Activated naive CD8-positive, alpha-beta T cell treated with anti-CD3 and anti-CD28 coated beads, Interleukin-2, amount 50 U/mL, for 24 hours (primary cell): ENCODE data around the gene PRRT4.
A peak's percentile ranks its signal among the peaks of the same experiment; 100 is the strongest.

Experiments used
- ATAC-seq: fragments of 150-1000 bp; cut with Tn5 transposase; one replicate; pipeline ENCODE4 v1.10.0; 2021
- DNase-seq: peaks from one replicate; pipeline ENCODE4 v3.0.0; 2021
- H3K27ac Mint-ChIP-seq: one replicate; pipeline ENCODE4 v1.8.0; 2021; ENCODE audit warnings: mild to moderate bottlenecking, mixed read lengths
- H3K27me3 Mint-ChIP-seq: one replicate; pipeline ENCODE4 v1.8.0; 2021; ENCODE audit warnings: mixed read lengths
- H3K36me3 Mint-ChIP-seq: one replicate; pipeline ENCODE4 v1.8.0; 2021; ENCODE audit warnings: low read depth, mixed read lengths
- H3K4me1 Mint-ChIP-seq: one replicate; pipeline ENCODE4 v1.8.0; 2021; ENCODE audit warnings: mixed read lengths
- H3K4me3 Mint-ChIP-seq: one replicate; pipeline ENCODE4 v1.8.0; 2021; ENCODE audit warnings: mild to moderate bottlenecking, moderate library complexity, mixed read lengths
- H3K9me3 Mint-ChIP-seq: one replicate; pipeline ENCODE4 v1.8.0; 2021; ENCODE audit warnings: mixed read lengths

The PRRT4 gene

GRCh38 chr7:128361411-128362379, at the start of gene PRRT4:
PRRT4 (minus strand) TSS chr7:128361690.
- H3K27ac Mint-ChIP-seq, result peak within 1 kb of the TSS; percentile 50
- peaks cover 18% of the 10 kb centered on the region for H3K4me1 Mint-ChIP-seq
- H3K4me3 Mint-ChIP-seq, result peak within 1 kb of the TSS; percentile 72
- no peaks in the 10 kb centered on the region for H3K9me3 Mint-ChIP-seq
- peaks cover 75% of the 10 kb centered on the region for H3K27me3 Mint-ChIP-seq
- no peaks in the 10 kb centered on the region for H3K36me3 Mint-ChIP-seq
- ATAC-seq, result peak; percentile 51
- DNase-seq, result peak; percentile 30

- no peaks in the 10 kb centered on the region for H3K36me3 Mint-ChIP-seq
- H3K4me3 Mint-ChIP-seq, result peak overlapping the region; percentile 85
- DNase-seq (no peak), ATAC-seq (no peak)
- peaks cover 18% of the 10 kb centered on the region for H3K4me1 Mint-ChIP-seq
- H3K27ac Mint-ChIP-seq, result peak overlapping the region; percentile 65
- H3K9me3 Mint-ChIP-seq, result no peaks in the 10 kb centered on the region
- peaks cover 20% of the 10 kb centered on the region for H3K27me3 Mint-ChIP-seq
Observed at GRCh38 chr7:128410451-128410753, 48.9 kb upstream of the PRRT4 start.

GRCh38 chr7:128409596-128410450, 48.3 kb upstream of the PRRT4 start, which contains the start of gene IMPDH1:
IMPDH1 (minus strand) TSS chr7:128409982; CDS start chr7:128409901, 81 bp downstream.
- Mint-ChIP-seq H3K4me3 (peak within 1 kb of the TSS; percentile 85), H3K27me3 (peaks cover 20% of the 10 kb centered on the region), H3K9me3 (no peaks in the 10 kb centered on the region), H3K36me3 (no peaks in the 10 kb centered on the region), H3K27ac (peak within 1 kb of the TSS; percentile 65), H3K4me1 (peaks cover 21% of the 10 kb centered on the region)
- peak; percentile 90 for DNase-seq
- peak; percentile 85 for ATAC-seq

GRCh38 chr7:128408709-128409595, 47.5 kb upstream of the PRRT4 start:
- Mint-ChIP-seq H3K4me1 (peaks cover 28% of the 10 kb centered on the region), H3K27ac (peak overlapping the region; percentile 1), H3K9me3 (no peaks in the 10 kb centered on the region), H3K36me3 (no peaks in the 10 kb centered on the region), H3K27me3 (peaks cover 20% of the 10 kb centered on the region), H3K4me3 (peak overlapping the region; percentile 85)
- ATAC-seq, result no peak
- DNase-seq, result no peak

- Mint-ChIP-seq H3K4me3 (no peak overlapping the region), H3K27ac (no peak overlapping the region)
- no peak for DNase-seq
Observed at GRCh38 chr7:128407751-128408708, 46.5 kb upstream of the PRRT4 start.

GRCh38 chr7:128407233-128407589, 45.7 kb upstream of the PRRT4 start:
- Mint-ChIP-seq H3K4me1 (peaks cover 37% of the 10 kb centered on the region), H3K36me3 (peaks cover 3% of the 10 kb centered on the region), H3K4me3 (no peak overlapping the region), H3K9me3 (no peaks in the 10 kb centered on the region), H3K27me3 (peaks cover 15% of the 10 kb centered on the region), H3K27ac (no peak overlapping the region)
- ATAC-seq (no peak), DNase-seq (no peak)

More at GRCh38 chr7:128407751-128408708, 46.5 kb upstream of the PRRT4 start:
- peaks cover 15% of the 10 kb centered on the region for H3K27me3 Mint-ChIP-seq
- H3K4me1 Mint-ChIP-seq, result peaks cover 34% of the 10 kb centered on the region
- peaks cover 3% of the 10 kb centered on the region for H3K36me3 Mint-ChIP-seq
- ATAC-seq, result no peak
- no peaks in the 10 kb centered on the region for H3K9me3 Mint-ChIP-seq

GRCh38 chr7:128406314-128407232, 45.1 kb upstream of the PRRT4 start:
- Mint-ChIP-seq H3K27me3 (peaks cover 10% of the 10 kb centered on the region), H3K9me3 (no peaks in the 10 kb centered on the region), H3K27ac (peak overlapping the region; percentile 70), H3K36me3 (peaks cover 3% of the 10 kb centered on the region), H3K4me3 (peak overlapping the region; percentile 50), H3K4me1 (peaks cover 37% of the 10 kb centered on the region)
- no peak for ATAC-seq
- DNase-seq, result no peak

- Mint-ChIP-seq H3K36me3 (peaks cover 9% of the 10 kb centered on the region), H3K4me1 (peaks cover 37% of the 10 kb centered on the region), H3K9me3 (no peaks in the 10 kb centered on the region), H3K27ac (peak overlapping the region; percentile 84), H3K4me3 (peak overlapping the region; percentile 89), H3K27me3 (peaks cover 6% of the 10 kb centered on the region)
- ATAC-seq, result no peak
- peak; percentile 62 for DNase-seq
Observed at GRCh38 chr7:128405471-128406313, 44.2 kb upstream of the PRRT4 start.

- peak overlapping the region; percentile 89 for H3K4me3 Mint-ChIP-seq
- DNase-seq (no peak), ATAC-seq (no peak)
- H3K4me1 Mint-ChIP-seq, result peaks cover 33% of the 10 kb centered on the region
- peaks cover 3% of the 10 kb centered on the region for H3K27me3 Mint-ChIP-seq
- H3K9me3 Mint-ChIP-seq, result no peaks in the 10 kb centered on the region
- peak overlapping the region; percentile 84 for H3K27ac Mint-ChIP-seq
- peaks cover 9% of the 10 kb centered on the region for H3K36me3 Mint-ChIP-seq
Observed at GRCh38 chr7:128404886-128405470, 43.5 kb upstream of the PRRT4 start.

GRCh38 chr7:128404143-128404681, 42.7 kb upstream of the PRRT4 start:
- H3K4me3 Mint-ChIP-seq, result peak overlapping the region; percentile 89
- peaks cover 9% of the 10 kb centered on the region for H3K36me3 Mint-ChIP-seq
- H3K27me3 Mint-ChIP-seq, result peaks cover 3% of the 10 kb centered on the region
- DNase-seq, result no peak
- ATAC-seq, result no peak
- H3K4me1 Mint-ChIP-seq, result peaks cover 32% of the 10 kb centered on the region
- no peaks in the 10 kb centered on the region for H3K9me3 Mint-ChIP-seq
- peak overlapping the region; percentile 84 for H3K27ac Mint-ChIP-seq

- DNase-seq (no peak), ATAC-seq (no peak)
- peaks cover 9% of the 10 kb centered on the region for H3K36me3 Mint-ChIP-seq
Observed at GRCh38 chr7:128403676-128404075, 42.2 kb upstream of the PRRT4 start.

More at GRCh38 chr7:128403676-128404075, 42.2 kb upstream of the PRRT4 start:
- Mint-ChIP-seq H3K4me3 (peak overlapping the region; percentile 89), H3K27me3 (peaks cover 3% of the 10 kb centered on the region), H3K9me3 (no peaks in the 10 kb centered on the region), H3K4me1 (peaks cover 28% of the 10 kb centered on the region), H3K27ac (no peak overlapping the region)
